ENCODE measurements around the gene BEGAIN. TPM values are rescaled to one million over a fixed set of nuclear protein-coding genes. Genes with fewer than 3 reads are reported as not detected.

Gene BEGAIN
- total and polyA plus RNA-seq, 12 donors = 0.39 to 59.0 (median 2.7) TPM

DNA sequence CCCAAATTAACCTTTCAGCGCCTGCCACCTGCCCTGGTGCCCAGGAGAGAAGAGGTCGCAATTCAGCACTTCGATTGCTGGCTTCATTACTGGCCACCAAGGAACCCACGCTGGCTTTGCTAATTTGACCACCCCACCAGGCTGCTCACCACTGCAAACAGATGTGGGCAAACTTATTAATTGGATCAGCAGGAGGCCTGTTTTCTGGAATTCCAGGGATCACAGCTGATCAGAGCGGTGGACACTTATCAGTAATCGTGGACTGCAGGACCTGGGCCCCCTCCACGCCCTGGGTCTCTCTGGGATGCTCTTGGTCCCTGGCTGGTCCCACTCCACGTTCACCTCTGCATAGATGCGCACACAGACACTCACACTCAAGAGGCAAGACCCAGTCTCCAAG is 27.8 kb downstream of the BEGAIN start:
- 66 to 88% (median 85%) methylated on average over 5 to 9 of the region's 9 CpGs for WGBS, 4 donors
- no peaks in the 10 kb centered on the region for H3K27me3 ChIP-seq
- H3K9me3 ChIP-seq (replicated peaks in 1 of 3) = no peaks in the 10 kb centered on the region
- H3K4me3 ChIP-seq = no peak overlapping the region
- intact Hi-C loops (cut with DNase I) = no loop called here
- H3K36me3 ChIP-seq (replicated peaks in 1 of 2) = no peaks in the 10 kb centered on the region
- DNase-seq = no peak
- H3K4me1 ChIP-seq (replicated peaks in 1 of 2) = no peaks in the 10 kb centered on the region
- TF ChIP-seq POLR2A (IDR thresholded peaks at IDR 0.05) (no peak), CTCF (IDR thresholded peaks at IDR 0.05) (no peak)
- H3K27ac ChIP-seq = no peak overlapping the region

DNA sequence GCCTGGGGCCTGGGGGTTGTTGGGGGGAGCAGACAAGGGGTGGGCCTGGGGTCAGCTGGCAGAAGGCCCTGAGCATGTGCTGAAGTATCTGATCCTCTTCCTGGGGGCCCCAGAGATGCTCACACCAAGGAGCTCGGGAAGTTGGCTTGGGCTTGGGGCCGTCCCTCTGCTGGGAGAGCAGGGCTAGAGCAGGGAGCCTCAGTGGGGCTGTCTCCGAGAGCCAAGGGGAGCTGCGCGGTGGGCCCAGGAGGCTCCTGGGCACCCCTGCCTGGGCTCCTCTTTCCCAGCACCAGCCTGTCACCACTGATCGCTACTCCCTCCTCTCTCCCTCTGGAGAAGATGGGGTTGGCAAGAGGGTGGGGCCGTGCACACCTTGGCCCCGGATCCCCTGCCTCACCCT is 28.3 kb downstream of the BEGAIN start:
- DNase-seq = no peak
- no peak for TF ChIP-seq POLR2A (IDR thresholded peaks at IDR 0.05)
- TF ChIP-seq CTCF (IDR thresholded peaks at IDR 0.05) = no peak
- Histone ChIP-seq H3K36me3 (replicated peaks in 1 of 2) (no peaks in the 10 kb centered on the region), H3K27ac (no peak overlapping the region), H3K27me3 (no peaks in the 10 kb centered on the region), H3K4me1 (replicated peaks in 1 of 2) (no peaks in the 10 kb centered on the region), H3K9me3 (replicated peaks in 1 of 3) (no peaks in the 10 kb centered on the region), H3K4me3 (no peak overlapping the region)
- WGBS, 4 donors = 85 to 90% (median 88%) methylated on average over 8 of the region's 8 CpGs
- intact Hi-C loops (cut with DNase I) = no loop called here

GRCh38 chr14:100558226-100558625 is 29.0 kb downstream of the BEGAIN start:
- no peaks in the 10 kb centered on the region for H3K27me3 ChIP-seq
- intact Hi-C loops (cut with DNase I) = no loop called here
- no peaks in the 10 kb centered on the region for H3K36me3 ChIP-seq (replicated peaks in 1 of 2)
- no peak for DNase-seq
- WGBS, 4 donors = 89 to 94% (median 93%) methylated on average over 11 of the region's 11 CpGs
- no peak overlapping the region for H3K27ac ChIP-seq
- no peaks in the 10 kb centered on the region for H3K9me3 ChIP-seq (replicated peaks in 1 of 3)
- TF ChIP-seq POLR2A (IDR thresholded peaks at IDR 0.05) (no peak), CTCF (IDR thresholded peaks at IDR 0.05) (no peak)
- H3K4me1 ChIP-seq (replicated peaks in 1 of 2) = no peaks in the 10 kb centered on the region
- no peak overlapping the region for H3K4me3 ChIP-seq

- peak in 2 of 7 donors; percentile 24 to 75 for DNase-seq
- H3K36me3 ChIP-seq (replicated peaks in 1 of 2) = no peaks in the 10 kb centered on the region
- no peaks in the 10 kb centered on the region for H3K27me3 ChIP-seq
- no peaks in the 10 kb centered on the region for H3K9me3 ChIP-seq (replicated peaks in 1 of 3)
- intact Hi-C loops (cut with DNase I) = no loop called here
- WGBS, 4 donors = 62 to 68% (median 64%) methylated on average over 11 of the region's 11 CpGs
- TF ChIP-seq POLR2A (IDR thresholded peaks at IDR 0.05) = no peak
- no peak for TF ChIP-seq CTCF (IDR thresholded peaks at IDR 0.05)
- no peak overlapping the region for H3K27ac ChIP-seq
- H3K4me3 ChIP-seq = no peak overlapping the region
- no peaks in the 10 kb centered on the region for H3K4me1 ChIP-seq (replicated peaks in 1 of 2)
These were observed 29.6 kb downstream of the BEGAIN start for GRCh38 chr14:100557658-100558057.

All from adrenal gland (tissue), 12 donors.